ENCODE measurements around the gene PID1. TPM values are rescaled to one million over a fixed set of nuclear protein-coding genes. Genes with fewer than 3 reads are reported as not detected.

PID1 gene
- total and polyA plus RNA-seq, 11 donors: 2.1 to 17.7 (median 7.1) TPM

GRCh38 chr2:229051798-229052197, 219.3 kb downstream of the PID1 start:
- Histone ChIP-seq H3K9me3 (no peaks in the 10 kb centered on the region), H3K27ac (no peak overlapping the region), H3K4me1 (no peaks in the 10 kb centered on the region), H3K4me3 (no peak overlapping the region), H3K36me3 (no peaks in the 10 kb centered on the region), H3K27me3 (no peaks in the 10 kb centered on the region)
- DNase-seq: no peak
- ATAC-seq: peak in 1 of 4 donors; percentile 58
- WGBS, 4 donors: 72 to 77% (median 73%) methylated on average over 2 of the region's 2 CpGs
- intact Hi-C loops (cut with DNase I): no loop called here
- TF ChIP-seq CTCF (IDR thresholded peaks at IDR 0.05) (no peak), POLR2A (IDR thresholded peaks at IDR 0.05) (no peak)

GRCh38 chr2:229050133-229050532, 221.0 kb downstream of the PID1 start:
- WGBS, 4 donors: 87 to 92% (median 89%) methylated on average over 5 of the region's 5 CpGs
- intact Hi-C loops (cut with DNase I): no loop called here
- DNase-seq (no peak), ATAC-seq (no peak)
- H3K4me1 ChIP-seq: no peaks in the 10 kb centered on the region
- H3K9me3 ChIP-seq: no peaks in the 10 kb centered on the region
- TF ChIP-seq CTCF (IDR thresholded peaks at IDR 0.05) (no peak), POLR2A (IDR thresholded peaks at IDR 0.05) (no peak)
- H3K27ac ChIP-seq: no peak overlapping the region
- H3K36me3 ChIP-seq: no peaks in the 10 kb centered on the region
- no peak overlapping the region for H3K4me3 ChIP-seq
- no peaks in the 10 kb centered on the region for H3K27me3 ChIP-seq

- TF ChIP-seq POLR2A (IDR thresholded peaks at IDR 0.05): no peak
- no peak for TF ChIP-seq CTCF (IDR thresholded peaks at IDR 0.05)
- Histone ChIP-seq H3K4me1 (no peaks in the 10 kb centered on the region), H3K4me3 (no peak overlapping the region), H3K9me3 (no peaks in the 10 kb centered on the region), H3K27me3 (no peaks in the 10 kb centered on the region), H3K27ac (no peak overlapping the region), H3K36me3 (no peaks in the 10 kb centered on the region)
- intact Hi-C loops (cut with DNase I): no loop called here
- ATAC-seq: no peak
- WGBS, 4 donors: 66 to 78% (median 70%) methylated on average over 2 of the region's 2 CpGs
- no peak for DNase-seq
Observed at GRCh38 chr2:229048134-229048533, 223.0 kb downstream of the PID1 start.

GRCh38 chr2:229045671-229046070, 225.4 kb downstream of the PID1 start:
- Histone ChIP-seq H3K9me3 (no peaks in the 10 kb centered on the region), H3K4me3 (no peak overlapping the region), H3K4me1 (no peaks in the 10 kb centered on the region), H3K27me3 (no peaks in the 10 kb centered on the region), H3K36me3 (no peaks in the 10 kb centered on the region), H3K27ac (peak overlapping the region in 2 of 12 donors; percentile 2 to 33)
- ATAC-seq (peak; percentile 77 to 98 (median 97)), DNase-seq (peak in 3 of 5 donors; percentile 17 to 70 (median 50))
- TF ChIP-seq CTCF (IDR thresholded peaks at IDR 0.05) (no peak), POLR2A (IDR thresholded peaks at IDR 0.05) (no peak)
- intact Hi-C loops (cut with DNase I): no loop called here
- 48 to 56% (median 51%) methylated on average over 4 of the region's 4 CpGs for WGBS, 4 donors
